Epithelial cell of esophagus (primary cell): Measurements from ENCODE around the gene G6PC3.
"Not testable (repeated sequence)": the region's sequence is repeated elsewhere in the genome, so short reads cannot be mapped to it uniquely, and the experiment has no call there.

Experiments used
- DNase-seq: peaks from one replicate; pipeline ENCODE4 v3.0.0; 2010; ENCODE audit warnings: low read depth
- H3K4me3 ChIP-seq: 2 replicates; pipeline ENCODE4 v1.5.1; 2011; ENCODE audit warnings: mild to moderate bottlenecking, low read length, control low read depth
- TF ChIP-seq, protein P1 (sequence below): IDR thresholded peaks from 2 replicates; pipeline ENCODE4 v1.5.1; 2011; ENCODE audit warnings: low read depth, mild to moderate bottlenecking, low read length, control low read depth, inconsistent platforms; ENCODE audit not compliant: insufficient read depth; ENCODE audit errors: missing control alignments

G6PC3 gene, protein sequence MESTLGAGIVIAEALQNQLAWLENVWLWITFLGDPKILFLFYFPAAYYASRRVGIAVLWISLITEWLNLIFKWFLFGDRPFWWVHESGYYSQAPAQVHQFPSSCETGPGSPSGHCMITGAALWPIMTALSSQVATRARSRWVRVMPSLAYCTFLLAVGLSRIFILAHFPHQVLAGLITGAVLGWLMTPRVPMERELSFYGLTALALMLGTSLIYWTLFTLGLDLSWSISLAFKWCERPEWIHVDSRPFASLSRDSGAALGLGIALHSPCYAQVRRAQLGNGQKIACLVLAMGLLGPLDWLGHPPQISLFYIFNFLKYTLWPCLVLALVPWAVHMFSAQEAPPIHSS

DNA sequence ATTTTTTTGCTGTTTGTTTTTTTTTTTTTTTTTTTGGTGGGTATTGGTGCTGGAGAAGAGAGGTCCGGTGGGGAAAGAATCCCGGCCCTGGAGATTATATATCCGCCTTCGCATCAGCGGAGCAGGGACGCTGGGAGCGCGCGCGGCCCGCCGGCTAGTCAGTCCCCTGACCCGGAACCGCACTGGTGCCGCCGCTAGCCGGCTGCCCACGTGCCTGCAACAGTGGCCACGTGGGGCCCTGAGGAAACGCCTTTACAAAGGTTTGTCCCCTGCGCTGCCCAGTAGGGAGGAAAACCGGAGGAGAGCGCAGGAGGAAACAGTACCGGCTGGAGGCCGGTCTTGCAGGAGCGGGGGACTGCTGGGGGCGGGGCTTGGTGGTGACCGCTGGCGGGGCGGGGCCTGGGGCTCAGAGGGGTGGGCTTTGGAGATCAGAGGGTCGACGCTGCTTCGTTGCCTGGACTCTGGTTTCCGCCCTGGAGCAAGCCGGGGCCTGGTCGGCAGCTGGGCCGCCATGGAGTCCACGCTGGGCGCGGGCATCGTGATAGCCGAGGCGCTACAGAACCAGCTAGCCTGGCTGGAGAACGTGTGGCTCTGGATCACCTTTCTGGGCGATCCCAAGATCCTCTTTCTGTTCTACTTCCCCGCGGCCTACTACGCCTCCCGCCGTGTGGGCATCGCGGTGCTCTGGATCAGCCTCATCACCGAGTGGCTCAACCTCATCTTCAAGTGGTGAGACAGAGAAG lies at the start of gene G6PC3:
Gene G6PC3, plus strand, starts transcription at position 281 of the 743 bp plus-strand sequence. Its CDS starts 231 bp downstream, at position 512.
- peak within 1 kb of the TSS; percentile 72 for H3K4me3 ChIP-seq
- TF ChIP-seq, protein P1, sequence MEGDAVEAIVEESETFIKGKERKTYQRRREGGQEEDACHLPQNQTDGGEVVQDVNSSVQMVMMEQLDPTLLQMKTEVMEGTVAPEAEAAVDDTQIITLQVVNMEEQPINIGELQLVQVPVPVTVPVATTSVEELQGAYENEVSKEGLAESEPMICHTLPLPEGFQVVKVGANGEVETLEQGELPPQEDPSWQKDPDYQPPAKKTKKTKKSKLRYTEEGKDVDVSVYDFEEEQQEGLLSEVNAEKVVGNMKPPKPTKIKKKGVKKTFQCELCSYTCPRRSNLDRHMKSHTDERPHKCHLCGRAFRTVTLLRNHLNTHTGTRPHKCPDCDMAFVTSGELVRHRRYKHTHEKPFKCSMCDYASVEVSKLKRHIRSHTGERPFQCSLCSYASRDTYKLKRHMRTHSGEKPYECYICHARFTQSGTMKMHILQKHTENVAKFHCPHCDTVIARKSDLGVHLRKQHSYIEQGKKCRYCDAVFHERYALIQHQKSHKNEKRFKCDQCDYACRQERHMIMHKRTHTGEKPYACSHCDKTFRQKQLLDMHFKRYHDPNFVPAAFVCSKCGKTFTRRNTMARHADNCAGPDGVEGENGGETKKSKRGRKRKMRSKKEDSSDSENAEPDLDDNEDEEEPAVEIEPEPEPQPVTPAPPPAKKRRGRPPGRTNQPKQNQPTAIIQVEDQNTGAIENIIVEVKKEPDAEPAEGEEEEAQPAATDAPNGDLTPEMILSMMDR: no peak
- peak; percentile 94 for DNase-seq

DNA sequence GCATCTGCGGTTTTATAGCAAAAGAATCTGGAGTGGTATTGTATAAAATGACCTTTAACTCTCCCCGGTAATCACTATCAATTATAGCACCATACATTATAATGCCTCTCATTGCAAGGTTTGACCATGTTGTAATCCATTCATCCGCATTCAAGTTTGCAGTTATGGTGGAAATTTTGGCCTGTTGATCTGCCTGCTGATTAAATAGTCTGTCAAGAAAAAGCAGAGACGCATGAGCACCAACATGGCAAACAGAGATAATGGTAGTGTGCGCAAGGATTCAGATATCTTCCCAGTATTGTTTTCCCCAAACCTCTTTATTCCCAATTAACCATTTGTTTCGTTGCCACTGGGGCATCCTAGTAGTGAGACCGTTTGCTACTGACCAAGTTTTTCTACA lies 49.3 kb upstream of the G6PC3 start:
- not testable (repeated sequence) for H3K4me3 ChIP-seq, DNase-seq

DNA sequence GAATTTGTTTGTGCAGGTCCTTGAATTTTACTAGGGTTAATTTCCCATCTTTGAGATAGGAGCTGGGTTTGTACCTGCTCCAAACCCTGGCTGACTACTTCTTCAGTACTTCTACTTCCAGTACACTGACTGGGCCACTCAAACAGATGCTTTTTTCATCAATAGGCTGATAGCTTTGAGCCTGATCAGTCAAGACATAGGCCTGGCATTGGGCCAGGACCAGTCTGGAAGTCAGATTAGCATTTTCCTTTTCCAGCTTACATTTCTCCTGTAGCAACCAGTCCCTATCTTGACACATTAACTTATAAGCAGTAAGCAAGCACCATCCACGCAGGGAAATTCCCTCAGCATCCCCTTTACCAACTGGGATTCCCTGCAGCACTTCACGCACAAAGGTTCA lies 48.3 kb upstream of the G6PC3 start:
- TF ChIP-seq, protein P1: no peak
- DNase-seq: no peak
- H3K4me3 ChIP-seq: no peak overlapping the region

DNA sequence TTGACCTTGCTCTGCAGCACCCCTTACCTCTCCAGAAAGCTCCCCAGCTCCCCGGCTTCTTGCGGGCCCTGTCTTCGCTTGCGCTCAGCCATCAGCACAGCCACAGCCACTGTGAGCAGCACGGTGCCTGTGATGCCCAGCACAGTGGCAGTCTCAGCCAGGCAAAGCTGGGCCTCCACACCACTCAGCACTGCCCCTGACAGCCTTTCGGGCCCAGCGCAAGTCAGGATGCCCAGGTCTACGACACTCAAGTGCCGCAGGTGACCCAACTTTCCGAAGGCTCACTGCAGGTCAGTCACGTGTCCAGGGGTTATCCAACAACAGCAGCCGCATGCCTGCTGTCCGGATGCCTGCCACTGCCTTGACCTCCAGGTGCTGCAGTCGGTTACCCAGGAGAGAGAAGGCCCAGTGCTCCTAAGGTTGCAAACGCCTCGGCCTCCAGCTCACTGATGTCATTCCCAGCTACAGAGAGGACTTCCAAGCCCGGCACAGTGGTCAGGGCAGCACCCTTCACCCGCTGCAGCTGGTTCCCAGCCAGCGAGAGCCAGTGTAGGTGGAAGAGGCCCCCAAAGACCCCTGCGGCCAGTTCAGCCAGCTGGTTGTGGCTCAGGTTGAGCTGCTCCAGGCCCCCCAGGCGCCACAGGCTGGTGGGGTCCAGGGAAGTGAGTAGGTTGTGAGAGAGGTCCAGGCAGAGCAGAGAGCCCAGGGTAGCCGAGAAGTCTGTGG lies 46.8 kb upstream of the G6PC3 start:
- H3K4me3 ChIP-seq: no peak overlapping the region
- TF ChIP-seq, protein P1: no peak
- no peak for DNase-seq

DNA sequence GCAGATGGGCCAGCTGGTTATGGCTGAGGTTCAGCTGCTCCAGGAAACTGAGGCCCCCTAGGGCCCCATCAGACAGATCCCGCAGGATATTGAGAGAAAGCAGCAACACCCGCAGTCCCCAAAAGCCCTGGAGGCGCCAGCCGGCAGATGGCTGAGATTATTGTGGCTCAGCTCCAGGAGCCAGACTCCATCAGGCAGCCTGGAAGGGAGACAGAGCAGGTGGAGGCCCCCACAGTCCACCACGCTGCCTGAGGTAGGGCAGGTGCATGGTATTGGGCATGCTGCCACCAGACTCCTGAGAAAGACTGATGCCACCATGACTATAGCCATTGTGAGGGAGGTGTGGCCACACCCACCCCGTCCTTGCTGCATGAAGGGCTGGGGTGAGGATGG lies 46.3 kb upstream of the G6PC3 start:
- TF ChIP-seq, protein P1: no peak
- no peak overlapping the region for H3K4me3 ChIP-seq
- DNase-seq: no peak

DNA sequence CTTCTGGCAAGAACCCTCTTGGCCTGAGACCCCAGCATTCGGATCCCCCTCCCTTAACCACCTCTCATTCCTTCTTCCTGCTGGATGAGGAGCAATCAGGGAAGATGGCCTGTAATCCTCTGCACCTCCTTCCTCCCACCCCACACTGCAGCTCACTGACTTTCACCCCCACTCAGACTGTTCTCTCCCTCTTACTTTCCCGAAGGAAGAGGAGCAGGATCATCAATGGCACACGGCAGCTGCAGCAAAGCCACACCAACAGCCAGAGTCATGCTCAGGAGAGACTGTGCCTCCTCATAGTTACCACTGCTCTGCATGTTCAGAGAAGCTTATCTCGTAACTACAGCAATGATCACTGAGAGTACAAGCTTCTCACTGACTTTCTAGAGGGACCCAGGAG lies 45.7 kb upstream of the G6PC3 start:
- TF ChIP-seq, protein P1: no peak
- H3K4me3 ChIP-seq: no peak overlapping the region
- no peak for DNase-seq

DNA sequence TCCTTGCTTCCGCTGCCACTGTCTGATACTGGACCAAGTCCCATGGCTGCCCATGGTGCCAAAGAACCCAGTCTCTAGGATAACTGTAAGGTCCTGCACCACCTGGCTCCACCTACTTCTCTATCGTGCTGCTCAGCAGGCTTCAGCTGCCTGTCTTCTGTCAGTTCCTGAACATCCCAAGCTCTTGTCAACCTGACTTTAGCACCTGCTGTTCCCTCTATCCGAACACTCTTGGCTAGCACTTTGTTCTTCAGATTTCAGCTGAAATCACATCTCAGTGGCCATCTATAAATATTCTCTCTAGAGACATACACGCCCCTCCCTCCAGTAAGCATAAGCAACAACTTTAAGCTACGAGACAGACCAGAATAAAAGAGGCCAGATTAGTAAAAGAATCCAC lies 40.8 kb upstream of the G6PC3 start:
- no peak for DNase-seq
- no peak overlapping the region for H3K4me3 ChIP-seq
- TF ChIP-seq, protein P1: no peak
